Adrenal gland (tissue), 12 donors: ENCODE measurements around the gene ARHGEF40. TPM values are rescaled to one million over a fixed set of nuclear protein-coding genes. Genes with fewer than 3 reads are reported as not detected.
A peak's percentile ranks its signal among the peaks of the same experiment; 100 is the strongest.

Experiments
- DNase-seq, 7 donors: peaks; one replicate each; pipeline ENCODE4 v3.0.0-alpha.2; 2019 to 2020
- H3K27ac ChIP-seq, 5 donors: fragments of 200-600 bp; sonication (generic) in 4 of 5; 1 replicate in 3 of 5; 2 replicates in 2 of 5; pipeline versions ENCODE4 v1.5.1 to v1.8.0; 2016 to 2020; ENCODE audit warnings: mild to moderate bottlenecking in 1 of 5
- H3K27me3 ChIP-seq: fragments of 200-600 bp; 2 replicates; pipeline ENCODE4 v1.8.0; 2021
- H3K36me3 ChIP-seq, 2 donors: fragments of 200-600 bp; replicated peaks in 1 of 2; 1 replicate in 1 of 2; 2 replicates in 1 of 2; pipeline versions ENCODE4 v1.5.1 to v1.8.0; 2018 to 2022
- H3K4me1 ChIP-seq, 2 donors: fragments of 200-600 bp; replicated peaks in 1 of 2; 1 replicate in 1 of 2; 2 replicates in 1 of 2; pipeline versions ENCODE4 v1.5.1 to v1.8.0; 2018 to 2021
- H3K4me3 ChIP-seq, 4 donors: fragments of 200-600 bp; sonication (generic) in 3 of 4; one replicate each; pipeline ENCODE4 v1.5.1; 2016 to 2018
- H3K9me3 ChIP-seq, 3 donors: fragments of 200-600 bp; sonication (generic) in 1 of 3; replicated peaks in 1 of 3; 1 replicate in 2 of 3; 2 replicates in 1 of 3; pipeline versions ENCODE4 v1.5.1 to v1.8.0; 2016 to 2021
- POLR2A ChIP-seq, 2 donors: fragments of 450-650 bp; IDR thresholded peaks; one replicate each; pipeline ENCODE4 v1.6.1; 2017; ENCODE audit warnings: antibody characterized with exemption in 2 of 2, mild to moderate bottlenecking in 2 of 2, moderate library complexity in 1 of 2
- WGBS, 4 donors: extraction: QIAGEN DNeasy Blood & Tissue Kit in 2 of 4; methylation state at CpG; one replicate each; pipeline versions ENCODE4 v1.1.5 to v1.1.7; 2013 to 2017; 5-methylcytosine and 5-hydroxymethylcytosine counted together
- intact Hi-C, 2 donors: fragments of 100-400 bp; cut with DNase I; formaldehyde crosslinking; loops; one replicate each; pipeline versions ENCODE4 v1.14.1 to v1.15.0; 2022 to 2023
- polyA plus RNA-seq, 3 donors: library from polyadenylated mRNA; stranded (reverse); fragments of 200-250 nt in 2 of 3; fragments of 350-450 nt in 1 of 3; fragmentation: Illumina TruSeq in 1 of 3; extraction: RNeasy Lipid Tissue Mini Kit (QIAGEN cat#74804) in 1 of 3; gene quantifications; one replicate each; pipeline ENCODE4 v1.2.3, GENCODE V29; 2013 to 2014
- total RNA-seq, 9 donors: library from RNA; depleted of rRNA in 4 of 9; stranded (reverse); fragments of >200 nt in 4 of 9; fragments of 120-200 nt in 1 of 9; fragmentation: NEBNext Ultra II Directional in 1 of 9; extraction: Animal tissue kit (Norgen Biotek cat#: 25700) in 1 of 9; gene quantifications; one replicate each; pipeline versions ENCODE4 v1.1.0 to v1.2.4, GENCODE V29; 2013 to 2023
- TF ChIP-seq, protein P1 (sequence below), 6 experiments: fragments of 450-650 bp in 4 of 6; fragments of 200-600 bp in 2 of 6; sonication (generic) in 1 of 6; IDR thresholded peaks; 1 replicate in 5 of 6; 2 replicates in 1 of 6; pipeline versions ENCODE4 v1.5.1 to v1.8.0; 2016 to 2021; ENCODE audit warnings: antibody characterized with exemption in 6 of 6, mild to moderate bottlenecking in 2 of 6, moderate library complexity in 1 of 6
- donor health status: healthy with polysubstance abuse.
- donor health status: Bipolar disorder and iron deficiency.
- donor health status: DM: yes; HTN: yes; CAD: no.
- donor health status: DM: no; HTN: no; CAD: no.
- donor health status: DM: no; HTN: no; CAD: no.
- donor health status: DM: yes; HTN: yes; CAD: no.

The ARHGEF40 gene
- total and polyA plus RNA-seq, 12 donors: 48.7 to 258 (median 134) TPM

- H3K4me1 ChIP-seq: peaks cover 22 to 39% of the 10 kb centered on the region in 2 donors
- H3K27me3 ChIP-seq: no peaks in the 10 kb centered on the region
- H3K36me3 ChIP-seq: no peaks in the 10 kb centered on the region
- no peak for TF ChIP-seq POLR2A (IDR thresholded peaks at IDR 0.05)
- TF ChIP-seq, protein P1, sequence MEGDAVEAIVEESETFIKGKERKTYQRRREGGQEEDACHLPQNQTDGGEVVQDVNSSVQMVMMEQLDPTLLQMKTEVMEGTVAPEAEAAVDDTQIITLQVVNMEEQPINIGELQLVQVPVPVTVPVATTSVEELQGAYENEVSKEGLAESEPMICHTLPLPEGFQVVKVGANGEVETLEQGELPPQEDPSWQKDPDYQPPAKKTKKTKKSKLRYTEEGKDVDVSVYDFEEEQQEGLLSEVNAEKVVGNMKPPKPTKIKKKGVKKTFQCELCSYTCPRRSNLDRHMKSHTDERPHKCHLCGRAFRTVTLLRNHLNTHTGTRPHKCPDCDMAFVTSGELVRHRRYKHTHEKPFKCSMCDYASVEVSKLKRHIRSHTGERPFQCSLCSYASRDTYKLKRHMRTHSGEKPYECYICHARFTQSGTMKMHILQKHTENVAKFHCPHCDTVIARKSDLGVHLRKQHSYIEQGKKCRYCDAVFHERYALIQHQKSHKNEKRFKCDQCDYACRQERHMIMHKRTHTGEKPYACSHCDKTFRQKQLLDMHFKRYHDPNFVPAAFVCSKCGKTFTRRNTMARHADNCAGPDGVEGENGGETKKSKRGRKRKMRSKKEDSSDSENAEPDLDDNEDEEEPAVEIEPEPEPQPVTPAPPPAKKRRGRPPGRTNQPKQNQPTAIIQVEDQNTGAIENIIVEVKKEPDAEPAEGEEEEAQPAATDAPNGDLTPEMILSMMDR (IDR thresholded peaks at IDR 0.05): no peak
- DNase-seq: no peak
- intact Hi-C loops: no loop called here
- WGBS, 4 donors: 53 to 60% (median 56%) methylated on average over 3 of the region's 3 CpGs
- no peaks in the 10 kb centered on the region for H3K9me3 ChIP-seq
- H3K27ac ChIP-seq: peak overlapping the region in 4 of 5 donors; percentile 14 to 81 (median 64)
- no peak overlapping the region for H3K4me3 ChIP-seq
These were observed 20.8 kb upstream of the ARHGEF40 start for GRCh38 chr14:21049271-21049673.

DNA sequence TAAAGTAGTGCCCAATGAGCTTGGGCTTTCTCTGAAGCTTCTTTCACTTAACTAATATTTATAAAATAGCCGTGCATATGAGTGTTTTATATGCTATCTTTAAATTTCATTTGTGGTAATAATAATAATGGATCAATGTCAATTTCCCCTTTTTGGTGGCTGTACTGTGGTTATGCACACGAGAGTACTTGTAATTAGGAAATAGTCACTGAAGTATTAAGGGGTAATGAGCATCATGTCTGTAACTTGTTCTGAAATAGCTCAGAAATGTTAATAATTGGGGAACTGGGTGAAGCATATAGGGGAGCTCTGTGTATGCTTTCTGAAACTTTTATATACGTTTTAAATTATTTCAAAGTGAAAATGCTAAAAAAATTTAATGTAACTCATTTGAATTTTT, 19.5 kb upstream of the ARHGEF40 start:
- intact Hi-C loops: no loop called here
- DNase-seq: no peak
- H3K27ac ChIP-seq: no peak overlapping the region
- TF ChIP-seq, protein P1 (IDR thresholded peaks at IDR 0.05): no peak
- TF ChIP-seq POLR2A (IDR thresholded peaks at IDR 0.05): no peak
- 72 to 79% (median 75%) methylated on average over 3 of the region's 3 CpGs for WGBS, 4 donors
- H3K4me3 ChIP-seq: no peak overlapping the region
- no peaks in the 10 kb centered on the region for H3K36me3 ChIP-seq
- no peaks in the 10 kb centered on the region for H3K27me3 ChIP-seq
- H3K9me3 ChIP-seq: no peaks in the 10 kb centered on the region
- peaks cover 21 to 37% of the 10 kb centered on the region in 2 donors for H3K4me1 ChIP-seq

- 89 to 91% (median 89%) methylated on average over 20 of the region's 20 CpGs for WGBS, 4 donors
- DNase-seq: no peak
- no peaks in the 10 kb centered on the region for H3K27me3 ChIP-seq
These were observed 16.7 kb upstream of the ARHGEF40 start for GRCh38 chr14:21053184-21054122.

GRCh38 chr14:21054123-21054767, 15.9 kb upstream of the ARHGEF40 start:
- H3K4me3 ChIP-seq: no peak overlapping the region
- H3K36me3 ChIP-seq: no peaks in the 10 kb centered on the region
- no peaks in the 10 kb centered on the region for H3K27me3 ChIP-seq
- DNase-seq: no peak
- TF ChIP-seq, protein P1 (IDR thresholded peaks at IDR 0.05): no peak
- TF ChIP-seq POLR2A (IDR thresholded peaks at IDR 0.05): no peak
- H3K4me1 ChIP-seq: peaks cover 3 to 13% of the 10 kb centered on the region in 2 donors
- intact Hi-C loops: no loop called here
- H3K27ac ChIP-seq: no peak overlapping the region
- no peaks in the 10 kb centered on the region for H3K9me3 ChIP-seq
- WGBS, 4 donors: 61 to 72% (median 63%) methylated on average over 3 of the region's 3 CpGs

More at GRCh38 chr14:21053184-21054122, 16.7 kb upstream of the ARHGEF40 start:
- Histone ChIP-seq H3K4me1 (peaks cover 11 to 21% of the 10 kb centered on the region in 2 donors), H3K4me3 (no peak overlapping the region), H3K9me3 (no peaks in the 10 kb centered on the region), H3K27ac (no peak overlapping the region), H3K36me3 (no peaks in the 10 kb centered on the region)
- intact Hi-C loops: no loop called here
- TF ChIP-seq, protein P1 (IDR thresholded peaks at IDR 0.05): no peak
- no peak for TF ChIP-seq POLR2A (IDR thresholded peaks at IDR 0.05)
